Glomerular endothelial cell (primary cell): Measurements from ENCODE around the gene GNB1. TPM values are rescaled to one million over a fixed set of nuclear protein-coding genes. Genes with fewer than 3 reads are reported as not detected.

Source experiments
- DNase-seq: peaks from one replicate; pipeline ENCODE4 v3.0.0-alpha.2; 2011; ENCODE audit warnings: low read depth, low spot score; ENCODE audit errors: extremely low read depth
- total RNA-seq: library from RNA; depleted of rRNA; stranded (reverse); fragments of >200 nt; gene quantifications from 2 replicates; pipeline ENCODE4 v1.2.3, GENCODE V29; 2015

Gene GNB1
- total RNA-seq, 1 donor from 2014 or later, result 291 TPM

DNA sequence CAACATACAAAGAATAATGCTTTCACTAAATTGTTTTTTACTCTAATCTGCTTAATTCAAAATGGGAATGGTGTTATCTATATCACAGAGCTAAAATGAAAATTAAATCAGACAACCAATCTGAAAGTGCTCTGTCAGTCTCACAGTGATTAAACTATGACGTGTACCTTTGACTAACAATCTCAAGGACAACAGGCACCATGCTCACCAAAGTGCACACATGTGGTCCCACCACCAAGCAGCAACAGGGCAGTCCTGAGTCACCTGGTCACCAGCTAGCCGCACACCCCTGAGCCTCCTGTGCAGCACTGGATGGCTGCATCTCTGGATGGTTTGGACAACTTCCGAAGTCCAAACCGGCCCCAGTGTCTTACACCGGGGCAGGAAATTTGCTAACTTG is 58.1 kb downstream of the GNB1 start:
- DNase-seq, result no peak

DNA sequence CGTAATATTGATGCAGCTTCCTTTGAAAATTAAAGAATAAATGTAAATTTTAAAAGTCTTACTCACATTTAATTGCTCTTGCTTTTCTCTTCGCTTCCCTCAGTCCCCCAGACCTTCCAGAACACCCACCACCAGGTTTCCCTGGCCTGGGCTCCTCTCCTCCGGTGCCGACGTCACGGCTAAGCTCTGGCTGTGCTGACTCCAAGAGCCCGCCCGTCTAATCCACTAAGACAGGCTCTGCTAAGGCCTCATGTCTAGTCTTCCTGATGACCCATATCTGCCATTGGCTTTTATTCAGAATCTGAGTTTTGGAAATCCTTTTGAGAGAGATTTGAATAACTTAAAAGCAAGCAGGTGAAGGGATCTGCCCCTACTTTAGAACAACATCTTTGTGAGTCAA is 58.7 kb downstream of the GNB1 start:
- no peak for DNase-seq

DNA sequence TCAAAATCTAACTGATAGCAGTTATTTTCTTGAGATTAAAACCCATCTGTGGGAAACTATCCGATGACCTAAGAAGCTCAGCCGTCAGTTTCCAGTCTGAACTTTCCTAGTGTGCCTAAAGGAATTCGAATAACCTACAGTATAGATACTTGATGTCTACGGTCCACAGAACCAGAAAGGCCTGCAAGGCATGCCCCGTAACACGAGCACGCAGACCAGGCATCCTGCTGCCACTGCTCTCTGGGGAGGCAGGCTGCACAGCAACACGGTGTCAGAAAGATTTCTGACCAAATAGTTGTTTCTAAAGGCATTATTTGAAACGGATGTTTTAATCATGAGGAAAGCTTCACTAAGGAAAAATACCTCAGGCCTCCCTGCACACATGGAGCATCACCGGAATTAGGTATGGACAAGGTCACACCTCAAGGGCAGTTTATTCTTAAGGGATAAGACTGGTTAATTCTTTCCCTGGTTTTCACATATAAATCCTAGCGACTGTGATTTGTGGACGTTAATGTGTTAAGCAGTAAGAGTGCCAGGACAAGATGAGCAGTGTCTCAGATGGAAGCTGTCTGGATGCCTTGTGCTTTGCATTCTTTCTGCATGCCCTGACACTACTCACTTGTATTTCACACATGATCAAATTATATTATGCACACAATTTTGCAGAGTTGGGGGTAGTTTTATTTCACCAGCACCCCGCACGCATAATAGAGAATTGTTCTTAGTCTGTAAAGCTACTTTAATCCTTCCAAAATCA is 63.6 kb downstream of the GNB1 start:
- DNase-seq, result no peak

DNA sequence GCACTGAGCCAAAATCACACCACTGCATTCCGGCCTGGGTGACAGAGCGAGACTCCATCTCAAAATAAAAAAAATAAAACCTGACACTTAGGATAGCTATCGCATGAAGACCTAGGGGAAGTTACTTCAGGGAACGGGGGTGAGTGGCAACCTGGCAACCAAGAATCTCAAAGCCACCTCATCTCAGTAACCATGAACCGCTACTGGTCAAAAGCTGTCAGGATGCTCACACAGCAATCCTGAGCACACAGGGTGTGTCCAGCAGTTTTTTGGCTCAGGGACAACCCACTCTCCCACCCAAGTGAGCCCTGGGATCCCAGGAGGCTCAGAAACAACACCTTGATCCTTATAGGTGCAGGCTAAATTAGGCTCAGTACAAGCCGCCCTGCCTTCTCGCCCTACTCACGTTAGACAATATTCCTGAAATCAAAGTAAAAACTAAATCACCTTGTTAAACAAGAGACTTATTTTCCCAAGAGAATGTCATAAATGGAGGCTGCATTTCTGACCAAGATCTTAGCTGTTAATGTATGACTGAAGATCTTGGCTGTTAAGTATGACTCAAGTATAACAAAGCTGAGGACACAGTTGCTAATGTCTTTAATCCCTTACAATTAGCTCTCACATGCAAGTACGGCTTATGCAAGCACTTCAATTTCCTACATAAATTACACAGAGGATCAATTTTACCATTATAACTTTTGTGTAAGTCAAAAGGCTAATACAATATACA is 64.4 kb downstream of the GNB1 start:
- no peak for DNase-seq

DNA sequence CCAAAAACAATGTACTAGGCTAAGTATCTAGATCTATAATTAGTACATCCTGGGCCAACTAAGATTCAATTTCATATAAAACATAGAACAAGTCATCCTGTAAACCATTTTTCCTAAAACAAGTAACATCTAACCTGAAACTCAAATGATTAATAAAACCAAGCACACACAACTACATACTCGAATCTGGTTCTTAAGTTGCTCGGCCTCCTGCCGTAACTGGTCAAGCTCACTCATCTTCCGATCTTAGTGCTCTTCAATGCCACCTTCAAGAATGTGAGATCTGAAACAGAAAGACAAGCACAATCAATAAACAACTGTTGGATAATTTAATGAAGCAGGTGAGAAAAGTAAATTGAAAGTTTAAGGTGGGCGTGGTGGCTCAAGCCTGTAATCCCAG is 65.7 kb downstream of the GNB1 start:
- DNase-seq, result no peak

DNA sequence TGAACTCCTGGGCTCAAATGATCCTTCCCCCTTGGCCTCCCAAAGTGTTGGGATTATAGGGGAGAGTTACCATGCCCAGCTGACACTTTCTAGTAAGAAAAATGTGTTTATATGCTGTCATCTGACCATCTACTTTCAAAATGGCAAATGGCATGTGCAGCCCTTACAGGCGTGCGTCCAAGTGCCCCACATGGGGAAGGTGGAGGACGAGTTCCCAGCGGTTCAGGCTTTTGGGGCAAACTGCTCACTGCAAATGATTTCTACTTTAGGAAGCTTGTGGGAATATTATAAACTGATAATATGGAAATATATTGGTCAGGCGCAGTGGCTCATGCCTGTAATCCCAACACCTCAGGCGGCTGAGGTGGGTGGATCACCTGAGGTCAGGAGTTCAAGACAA is 71.1 kb downstream of the GNB1 start:
- DNase-seq, result no peak

DNA sequence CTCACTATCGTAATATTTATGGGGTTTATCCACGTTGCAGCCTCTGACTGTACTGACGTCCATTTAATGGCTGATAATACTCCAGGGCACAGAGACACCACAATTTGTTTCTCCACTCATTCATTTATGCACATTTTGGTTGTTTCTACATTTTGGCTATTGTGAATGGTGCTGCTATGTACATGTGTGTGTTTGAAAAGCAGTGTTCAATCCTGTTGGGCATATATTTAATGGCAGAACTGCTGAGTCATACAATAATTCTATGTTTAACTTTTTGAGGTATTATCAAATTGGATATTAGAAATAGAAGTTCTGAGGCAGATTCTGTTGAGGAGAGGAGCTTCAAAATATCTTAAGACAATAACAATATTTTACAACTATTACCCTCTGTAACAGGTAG is 73.7 kb downstream of the GNB1 start:
- no peak for DNase-seq

DNA sequence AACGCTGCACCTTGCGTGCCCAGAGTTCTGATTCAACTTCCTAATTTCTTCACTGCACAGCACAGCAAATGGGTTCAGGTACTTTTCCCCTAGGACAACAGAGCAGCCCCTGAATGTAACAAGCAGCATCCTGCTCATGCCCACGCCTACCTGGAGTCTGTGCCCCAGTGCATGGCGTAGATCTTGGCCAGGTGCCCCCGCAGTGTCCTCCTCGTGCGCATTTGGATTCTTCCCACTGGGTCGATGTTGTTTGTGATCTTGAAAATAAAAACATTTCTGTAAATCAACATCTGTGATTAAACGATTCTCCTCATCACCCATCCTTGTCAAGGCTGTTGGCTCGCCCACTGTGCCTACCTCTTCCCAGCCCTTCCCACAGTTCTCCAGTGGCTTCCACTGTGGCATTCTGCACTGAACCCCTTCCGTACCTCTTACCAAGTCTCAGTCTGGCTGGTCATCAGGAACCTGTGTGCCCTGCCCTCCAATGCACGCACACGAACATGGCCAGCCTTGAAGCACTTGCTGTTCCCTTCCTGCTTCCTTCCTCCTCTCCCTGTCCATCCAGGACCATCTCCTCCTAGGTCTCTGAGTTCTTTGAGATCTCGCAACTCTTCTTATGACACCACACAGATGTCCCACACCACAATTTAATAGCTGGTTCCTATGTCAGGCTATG is 75.1 kb downstream of the GNB1 start:
- no peak for DNase-seq

DNA sequence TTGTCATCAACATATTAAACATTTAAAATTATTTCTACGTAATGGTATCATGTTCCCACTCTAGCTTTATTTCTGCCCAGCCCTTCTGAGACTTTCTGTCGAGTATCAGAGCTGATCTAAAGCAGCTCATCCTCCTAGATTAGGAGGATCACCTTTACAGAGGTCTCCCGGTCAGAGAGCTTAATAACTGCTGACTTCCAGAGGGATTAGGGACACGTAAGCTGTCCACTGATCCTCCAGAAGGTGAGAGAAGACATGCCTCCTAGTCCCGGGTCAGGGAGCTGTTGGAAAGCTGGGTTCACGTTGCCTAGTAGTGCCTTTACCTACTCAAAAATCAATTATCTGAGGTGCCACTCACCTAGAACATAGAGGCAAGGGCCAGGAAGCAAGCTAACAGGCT is 81.4 kb downstream of the GNB1 start:
- no peak for DNase-seq

DNA sequence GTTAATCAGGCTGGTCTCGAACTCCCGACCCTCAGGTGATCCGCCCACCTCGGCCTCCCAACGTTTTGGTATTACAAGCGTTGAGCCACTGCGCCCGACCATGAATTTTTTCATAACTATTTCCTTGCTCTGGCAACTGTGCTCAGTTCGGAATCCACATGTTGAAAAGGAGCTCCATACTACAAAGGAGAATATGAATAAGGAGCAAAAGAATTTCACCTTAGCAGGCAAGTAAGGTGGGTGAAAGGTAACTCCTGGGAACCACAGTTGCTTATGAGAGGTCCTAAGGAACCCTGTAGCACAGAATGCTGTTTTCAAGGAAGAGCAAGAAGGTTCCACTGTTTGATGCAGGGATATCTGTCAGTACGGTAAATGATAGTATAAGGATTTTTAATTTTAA is 82.7 kb downstream of the GNB1 start:
- no peak for DNase-seq

DNA sequence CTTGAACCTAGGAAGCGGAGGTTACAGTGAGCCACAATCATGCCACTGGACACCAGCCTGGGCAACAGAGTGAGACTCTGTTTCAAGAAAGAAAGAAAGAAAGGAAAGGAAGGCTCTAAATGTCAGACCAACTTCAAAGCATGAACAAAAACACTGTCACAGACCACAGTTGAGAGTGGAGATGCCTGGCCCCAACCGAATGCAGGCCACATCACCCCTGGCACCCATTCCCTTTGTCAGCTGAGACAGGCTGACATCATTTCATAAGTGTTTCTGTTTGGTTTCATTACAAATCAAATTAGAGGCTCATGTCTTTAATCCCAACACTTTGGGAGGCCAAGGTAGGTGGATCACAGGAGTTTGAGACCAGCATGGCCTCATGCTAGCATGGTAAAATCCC is 84.0 kb downstream of the GNB1 start:
- DNase-seq, result no peak

DNA sequence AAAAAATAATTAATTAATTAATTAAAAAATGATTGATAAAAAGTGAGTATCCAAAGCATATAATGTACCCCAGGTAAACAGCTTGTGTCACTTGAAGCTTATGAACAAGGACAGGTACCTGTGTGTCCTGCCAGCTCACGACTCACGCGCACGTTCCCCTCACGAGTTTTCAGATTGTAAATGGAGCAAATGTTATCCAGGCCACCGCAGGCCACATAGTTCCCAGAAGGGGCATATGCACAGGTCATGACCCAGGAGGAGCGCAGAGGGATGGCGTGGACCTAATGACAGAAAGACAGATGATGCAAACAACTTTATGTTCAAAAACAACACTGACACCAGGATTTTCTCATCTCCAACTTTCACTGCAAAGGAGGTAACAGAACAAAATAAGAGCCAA is 86.6 kb downstream of the GNB1 start:
- no peak for DNase-seq

DNA sequence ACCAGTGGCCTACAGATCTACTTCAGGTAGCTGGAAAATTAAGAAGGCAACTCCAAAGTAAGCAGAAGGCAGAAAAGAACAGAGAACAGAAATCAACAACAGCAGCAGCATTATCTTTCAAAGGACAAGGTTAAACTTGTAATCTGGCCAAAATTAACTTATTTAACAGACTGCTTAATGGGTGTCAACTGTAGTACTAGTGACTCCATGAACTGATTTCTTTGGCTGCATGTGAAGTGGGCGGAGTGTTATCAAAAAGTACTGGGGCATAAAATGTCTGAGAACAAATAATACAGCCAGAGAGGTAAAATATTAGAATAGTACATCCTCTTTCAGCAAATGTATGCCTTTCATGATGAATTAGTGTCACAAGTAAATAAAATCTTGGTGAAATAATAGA is 88.0 kb downstream of the GNB1 start:
- no peak for DNase-seq

DNA sequence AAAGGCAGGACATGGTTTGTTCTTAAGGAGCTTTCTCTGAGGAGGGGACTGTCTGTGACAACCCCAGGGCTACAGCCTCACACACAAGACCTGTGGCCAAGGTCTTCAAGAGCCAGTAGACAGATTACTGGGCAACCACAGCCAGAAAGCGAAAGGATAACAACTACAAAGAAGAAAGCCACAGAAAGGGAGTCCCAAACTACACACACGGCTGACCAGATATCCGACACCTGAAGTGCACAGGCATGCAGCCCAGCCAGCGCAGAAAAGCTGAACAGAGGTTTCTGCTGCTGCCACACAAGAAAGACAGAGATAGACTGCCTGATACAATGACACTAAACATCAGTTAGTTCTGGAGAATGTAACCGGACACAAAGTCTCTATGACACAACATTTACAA is 91.2 kb downstream of the GNB1 start:
- no peak for DNase-seq

DNA sequence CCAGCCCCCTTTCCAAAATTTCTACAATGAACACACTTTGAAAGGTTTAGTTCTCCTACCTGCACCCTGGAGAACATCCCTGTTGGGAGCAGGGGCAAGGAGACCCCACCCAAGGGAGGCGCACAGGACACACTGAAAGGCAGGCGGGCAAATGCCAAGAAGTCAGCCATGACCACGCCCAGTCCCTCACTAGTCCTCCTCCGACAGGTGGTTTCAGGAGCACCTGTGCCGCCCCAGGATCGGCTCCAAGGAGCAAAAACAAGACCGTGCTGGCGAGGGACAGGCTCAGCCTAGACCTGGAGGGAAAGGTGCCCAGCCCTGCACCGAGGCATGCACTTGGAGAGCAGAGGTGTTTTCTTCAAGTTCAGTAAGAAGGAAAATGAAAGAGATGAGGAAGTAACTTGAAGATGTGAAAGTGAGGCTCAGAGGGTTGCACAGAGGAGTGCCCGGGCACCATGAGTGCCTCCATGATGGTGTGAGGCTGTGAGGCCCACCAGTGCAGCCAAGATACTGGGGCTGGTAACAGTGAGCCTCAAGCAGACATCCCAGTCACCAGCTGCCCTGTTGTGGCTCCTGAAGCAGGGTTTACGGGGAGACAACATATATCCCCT is 93.1 kb downstream of the GNB1 start:
- no peak for DNase-seq

DNA sequence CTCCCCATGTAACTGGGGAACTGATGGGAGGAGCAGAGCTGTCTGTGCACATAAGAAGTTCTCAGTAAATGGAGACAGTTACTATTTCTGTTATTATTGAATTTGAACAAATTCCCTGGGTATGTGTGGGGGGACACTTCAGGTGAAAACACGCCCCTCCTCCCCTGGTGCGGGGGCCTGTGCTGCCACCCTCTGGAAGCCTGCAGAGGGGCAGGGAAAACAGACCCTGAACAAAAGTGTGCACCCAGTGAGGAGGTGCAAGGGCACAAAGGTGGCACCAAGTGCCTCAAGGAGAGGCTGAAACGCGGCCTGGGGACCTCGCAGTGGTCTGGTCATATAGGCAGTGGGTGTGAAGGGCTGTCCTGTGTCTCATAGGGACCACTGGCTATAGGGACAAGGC is 94.4 kb downstream of the GNB1 start:
- no peak for DNase-seq

DNA sequence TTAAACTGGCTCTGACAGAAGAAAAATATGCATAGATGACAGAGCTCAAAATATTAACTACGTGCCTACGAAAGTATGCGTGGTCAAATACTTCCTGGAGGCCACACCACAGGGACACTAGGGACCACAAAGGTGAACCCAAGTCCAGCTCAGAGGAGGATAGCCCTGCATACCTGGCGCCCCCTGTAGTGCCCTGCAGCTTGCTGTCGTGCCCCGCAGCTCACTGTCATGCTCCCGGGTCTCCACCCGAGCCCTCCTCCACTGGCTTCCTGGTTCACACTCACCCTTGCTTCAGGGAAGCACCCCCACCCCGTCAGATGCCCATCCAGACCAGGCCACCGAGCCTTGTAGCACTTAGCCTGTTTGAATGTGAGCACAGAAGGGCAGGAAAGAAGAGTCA is 95.9 kb downstream of the GNB1 start:
- DNase-seq, result no peak

DNA sequence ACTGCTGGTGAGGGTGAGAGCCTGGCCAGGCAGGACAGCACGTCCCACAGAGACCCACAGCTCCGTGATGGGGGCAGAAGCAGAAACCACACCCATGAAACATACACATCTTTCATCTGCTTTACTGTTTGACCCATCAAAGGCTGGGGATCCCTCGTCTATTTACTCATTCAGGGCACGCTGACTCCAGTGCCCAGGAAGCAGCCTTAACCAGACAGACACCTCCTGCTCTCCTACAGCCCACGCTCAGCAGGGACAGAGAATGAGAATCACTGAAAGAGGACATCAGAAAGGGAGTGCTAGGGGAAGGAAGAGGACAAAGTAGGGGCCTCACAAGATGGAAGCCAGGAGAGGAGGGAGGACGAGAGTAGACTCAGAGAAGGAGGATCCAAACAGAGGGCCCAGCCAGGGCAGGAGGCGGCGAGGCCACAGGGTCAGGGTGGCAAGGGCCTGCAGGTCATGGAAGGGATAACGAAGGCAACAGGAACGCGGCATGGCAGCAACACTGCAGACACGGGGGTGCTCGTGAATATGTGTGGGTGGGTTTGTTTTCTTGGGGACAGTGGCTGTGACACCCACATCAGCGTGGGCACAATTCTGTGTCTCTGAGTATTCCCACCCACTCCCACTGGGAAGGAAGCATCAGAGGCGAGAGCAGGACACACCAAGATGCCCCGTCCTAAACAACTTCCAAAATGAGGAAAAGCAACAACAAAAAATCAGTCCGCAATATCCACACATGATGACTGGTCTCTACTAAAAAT is 97.2 kb downstream of the GNB1 start:
- DNase-seq, result no peak

DNA sequence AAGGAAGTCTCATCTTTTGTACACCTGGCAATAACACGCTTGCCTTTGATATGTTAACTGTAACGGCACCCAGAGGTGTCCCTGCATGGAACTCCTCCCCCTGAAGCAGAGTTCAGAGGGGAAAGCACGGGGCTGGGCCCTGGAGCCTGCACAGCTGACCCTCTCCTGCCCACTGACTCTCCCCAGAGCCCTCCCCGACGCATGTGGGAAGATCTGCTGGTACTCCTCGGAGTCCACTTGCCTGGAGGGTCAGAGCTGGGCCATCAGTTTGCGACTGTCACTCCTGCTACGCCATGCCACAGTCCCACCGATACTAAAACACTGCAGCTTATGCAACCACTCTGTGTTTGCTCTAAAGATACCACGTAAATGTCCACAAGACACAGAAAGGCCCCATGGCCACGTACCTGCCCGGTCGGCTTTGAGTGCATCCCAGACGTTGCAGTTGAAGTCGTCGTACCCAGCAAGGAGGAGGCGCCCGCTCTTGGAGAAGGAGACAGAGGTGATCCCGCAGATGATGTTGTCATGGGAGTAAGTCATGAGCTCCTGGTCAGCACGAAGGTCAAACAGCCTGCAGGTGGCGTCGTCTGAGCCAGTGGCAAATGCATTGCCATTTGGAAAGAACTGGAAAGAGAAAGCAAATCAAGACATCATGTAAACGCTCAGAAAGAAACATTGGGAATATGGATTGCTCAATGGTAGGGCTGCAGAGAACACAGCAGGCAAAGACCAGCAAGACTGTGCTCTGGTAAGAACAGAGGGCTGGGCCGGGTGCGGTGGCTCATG is 102.0 kb downstream of the GNB1 start:
- DNase-seq, result no peak

DNA sequence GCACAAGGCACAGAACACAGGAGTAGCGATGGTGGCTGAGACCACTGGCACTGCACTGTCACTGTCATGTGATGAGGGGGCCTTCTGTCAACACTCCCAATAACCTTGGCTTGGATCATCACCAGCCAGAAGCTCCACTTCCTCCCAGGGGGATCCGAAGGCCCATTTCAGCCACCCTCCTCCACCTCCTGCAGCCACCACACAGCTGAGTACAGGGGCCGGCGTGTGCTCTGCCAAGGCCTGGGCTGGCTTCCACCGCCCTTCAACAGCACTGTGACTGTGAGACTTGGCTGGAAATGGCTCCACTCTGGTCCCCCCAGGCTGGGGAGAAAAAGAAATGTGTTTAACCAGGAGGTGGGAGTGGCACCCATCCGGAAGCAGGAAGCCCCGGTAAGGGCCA is 102.8 kb downstream of the GNB1 start:
- no peak for DNase-seq
